ENCODE results near the gene TGM3.
"Not testable (repeated sequence)": the region's sequence is repeated elsewhere in the genome, so short reads cannot be mapped to it uniquely, and the experiment has no call there.

The TGM3 gene, protein sequence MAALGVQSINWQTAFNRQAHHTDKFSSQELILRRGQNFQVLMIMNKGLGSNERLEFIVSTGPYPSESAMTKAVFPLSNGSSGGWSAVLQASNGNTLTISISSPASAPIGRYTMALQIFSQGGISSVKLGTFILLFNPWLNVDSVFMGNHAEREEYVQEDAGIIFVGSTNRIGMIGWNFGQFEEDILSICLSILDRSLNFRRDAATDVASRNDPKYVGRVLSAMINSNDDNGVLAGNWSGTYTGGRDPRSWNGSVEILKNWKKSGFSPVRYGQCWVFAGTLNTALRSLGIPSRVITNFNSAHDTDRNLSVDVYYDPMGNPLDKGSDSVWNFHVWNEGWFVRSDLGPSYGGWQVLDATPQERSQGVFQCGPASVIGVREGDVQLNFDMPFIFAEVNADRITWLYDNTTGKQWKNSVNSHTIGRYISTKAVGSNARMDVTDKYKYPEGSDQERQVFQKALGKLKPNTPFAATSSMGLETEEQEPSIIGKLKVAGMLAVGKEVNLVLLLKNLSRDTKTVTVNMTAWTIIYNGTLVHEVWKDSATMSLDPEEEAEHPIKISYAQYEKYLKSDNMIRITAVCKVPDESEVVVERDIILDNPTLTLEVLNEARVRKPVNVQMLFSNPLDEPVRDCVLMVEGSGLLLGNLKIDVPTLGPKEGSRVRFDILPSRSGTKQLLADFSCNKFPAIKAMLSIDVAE

DNA sequence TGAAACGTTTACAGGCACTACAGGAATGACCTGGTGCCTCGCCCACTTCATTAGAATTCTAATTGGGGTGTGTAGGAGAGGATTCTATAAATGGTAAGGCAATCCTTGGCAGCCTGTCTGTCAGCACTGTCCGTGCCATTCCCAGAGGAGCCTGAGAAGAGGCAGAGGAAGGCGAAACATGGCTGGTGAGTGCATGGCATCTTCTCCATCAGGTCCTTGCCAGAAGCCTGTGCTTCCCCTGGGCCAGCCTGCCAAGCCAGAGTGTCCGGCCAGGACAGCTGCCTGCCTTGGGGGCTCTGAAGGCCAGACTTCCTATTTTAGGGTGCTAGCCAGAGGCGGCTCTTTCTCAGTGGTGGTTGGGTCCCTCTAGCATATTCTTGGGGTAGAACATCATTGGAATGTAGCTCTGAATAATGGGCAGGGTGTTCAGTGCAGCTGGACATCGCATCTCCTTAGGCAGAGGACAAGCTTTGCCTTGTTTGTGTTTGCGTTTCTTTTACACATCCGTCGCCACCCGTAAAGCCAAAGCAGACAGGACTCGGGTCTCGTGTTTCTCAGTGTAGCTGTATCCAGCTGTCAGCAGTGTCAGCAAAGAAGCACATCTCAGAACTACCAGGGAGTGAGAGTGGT lies at the start of gene TGM3:
Gene TGM3, plus strand, starts transcription at position 116 of the 630 bp plus-strand sequence. Its CDS starts 63 bp downstream, at position 179.
- DNase-seq (ENCODE audit: low spot score), result no peak

DNA sequence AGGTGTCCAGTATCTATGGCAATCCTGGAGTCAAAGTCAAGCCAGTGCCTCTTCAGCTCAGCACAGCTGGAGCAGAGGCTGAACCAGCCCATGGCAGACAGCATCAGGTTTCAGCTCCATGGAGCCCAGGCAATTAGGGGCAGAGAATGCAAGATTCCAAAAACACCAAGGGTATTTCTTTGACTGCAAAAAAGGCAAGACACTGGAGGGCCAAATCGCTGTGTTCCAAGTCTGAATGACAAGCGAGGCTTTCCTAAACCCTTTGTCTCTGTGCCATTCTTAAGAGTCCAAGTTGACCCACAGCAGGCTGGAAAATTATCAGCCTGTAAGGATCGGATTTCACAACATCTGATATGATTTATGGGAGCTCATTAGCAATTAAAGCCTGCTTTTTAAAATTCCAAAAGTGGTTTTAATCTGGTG lies 49.7 kb upstream of the TGM3 start:
- DNase-seq (ENCODE audit: low spot score), result no peak

DNA sequence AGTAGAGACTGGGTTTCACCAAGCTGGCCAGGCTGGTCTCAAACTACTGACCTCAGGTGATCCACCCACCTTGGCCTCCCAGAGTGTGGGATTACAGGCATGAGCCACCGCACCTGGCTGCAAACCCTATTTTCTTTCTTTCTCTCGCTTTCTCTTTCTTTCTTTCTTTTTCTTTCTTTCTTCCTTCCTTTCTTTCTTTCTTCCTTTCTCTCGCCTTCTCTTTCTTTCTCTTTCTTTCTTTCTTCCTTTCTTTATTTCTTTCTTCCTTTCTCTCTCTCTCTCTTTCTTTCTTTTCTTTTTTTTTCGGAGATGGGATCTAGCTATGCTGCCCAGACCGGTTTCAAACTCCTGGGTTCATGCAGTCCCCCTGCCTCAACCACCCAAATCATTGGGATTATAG lies 47.0 kb upstream of the TGM3 start:
- DNase-seq (ENCODE audit: low spot score), result no peak

DNA sequence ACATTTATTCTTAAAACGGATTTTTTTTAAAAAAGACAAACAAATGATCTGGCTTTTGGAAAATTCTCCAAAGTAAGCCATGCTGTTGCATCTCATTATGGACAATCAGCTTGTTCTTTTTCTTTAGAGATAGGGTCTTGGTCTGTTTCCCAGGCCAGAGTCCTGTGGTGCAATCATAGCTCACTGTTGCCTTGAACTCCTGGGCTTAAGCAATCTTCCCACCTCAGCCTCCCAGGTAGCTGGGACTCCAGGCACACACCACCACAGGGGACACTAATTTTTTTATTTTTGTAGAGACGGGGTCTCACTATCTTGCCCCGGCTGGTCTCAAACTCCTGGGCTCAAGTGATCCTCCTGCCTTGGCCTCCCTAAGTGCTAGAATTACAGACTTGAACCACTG lies 45.9 kb upstream of the TGM3 start:
- no peak for DNase-seq (ENCODE audit: low spot score)

DNA sequence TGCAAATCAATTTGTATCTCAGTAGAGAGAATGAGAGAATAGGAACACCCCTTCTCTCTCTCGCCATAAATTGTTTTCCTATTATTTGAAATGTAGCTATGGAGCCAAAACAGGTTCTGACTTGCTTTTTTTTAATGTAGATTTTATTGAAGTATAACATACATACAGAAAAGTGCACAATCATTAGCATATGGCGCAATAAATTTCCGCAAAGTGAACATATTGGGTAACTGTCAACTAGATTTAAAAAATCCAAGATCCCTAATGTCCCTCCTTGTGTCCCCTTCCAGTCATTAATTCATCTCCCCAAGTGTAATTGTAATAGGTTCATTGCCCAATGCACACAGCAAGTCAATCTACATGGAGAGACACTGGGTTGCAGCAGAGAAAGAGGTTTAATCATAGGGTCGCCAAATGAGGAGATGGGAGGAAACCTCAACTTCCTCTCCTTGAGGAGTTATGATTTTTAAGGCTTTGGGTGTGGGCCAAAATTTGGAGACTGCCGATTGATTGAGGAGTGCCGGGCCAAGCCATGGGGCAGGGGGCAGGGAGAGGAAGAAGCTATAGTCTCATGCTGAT lies 43.3 kb upstream of the TGM3 start:
- no peak for DNase-seq (ENCODE audit: low spot score)

DNA sequence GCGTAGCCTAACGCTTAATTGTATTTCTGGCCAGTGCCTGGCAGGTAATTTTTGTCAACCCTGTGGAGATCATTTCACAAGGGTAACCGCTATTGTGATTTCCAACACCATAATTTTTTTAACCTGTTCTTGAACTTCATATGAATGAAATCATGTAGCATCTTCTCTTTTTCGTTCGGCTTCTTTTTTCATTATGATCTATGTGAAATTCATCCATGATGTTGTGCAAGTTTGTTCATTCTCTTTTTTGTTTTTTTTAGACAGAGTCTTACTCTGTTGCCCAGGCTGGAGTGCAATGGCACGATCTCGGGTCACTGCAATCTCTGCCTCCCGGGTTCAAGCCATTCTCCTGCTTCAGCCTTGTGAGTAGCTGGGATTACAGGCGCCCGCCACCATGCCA lies 42.5 kb upstream of the TGM3 start:
- no peak for DNase-seq (ENCODE audit: low spot score)

DNA sequence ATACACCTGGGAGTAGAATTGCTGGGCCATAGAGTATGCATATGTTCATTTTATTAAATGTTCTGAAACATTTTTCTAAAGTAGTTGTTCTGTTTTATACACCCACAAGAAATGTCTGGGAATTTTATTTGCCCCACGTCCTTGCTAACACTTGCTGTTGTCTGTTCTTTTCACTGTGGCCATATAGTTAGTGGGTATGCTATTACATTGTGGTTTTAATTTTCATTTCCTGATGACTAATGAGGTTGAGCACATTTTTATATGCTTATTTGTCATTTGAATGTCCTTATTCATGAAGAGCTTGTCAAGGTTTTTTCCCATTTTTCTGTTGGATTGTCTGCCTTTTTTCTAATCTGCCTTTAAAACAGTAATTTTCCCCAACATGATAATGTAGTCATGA lies 41.5 kb upstream of the TGM3 start:
- no peak for DNase-seq (ENCODE audit: low spot score)

DNA sequence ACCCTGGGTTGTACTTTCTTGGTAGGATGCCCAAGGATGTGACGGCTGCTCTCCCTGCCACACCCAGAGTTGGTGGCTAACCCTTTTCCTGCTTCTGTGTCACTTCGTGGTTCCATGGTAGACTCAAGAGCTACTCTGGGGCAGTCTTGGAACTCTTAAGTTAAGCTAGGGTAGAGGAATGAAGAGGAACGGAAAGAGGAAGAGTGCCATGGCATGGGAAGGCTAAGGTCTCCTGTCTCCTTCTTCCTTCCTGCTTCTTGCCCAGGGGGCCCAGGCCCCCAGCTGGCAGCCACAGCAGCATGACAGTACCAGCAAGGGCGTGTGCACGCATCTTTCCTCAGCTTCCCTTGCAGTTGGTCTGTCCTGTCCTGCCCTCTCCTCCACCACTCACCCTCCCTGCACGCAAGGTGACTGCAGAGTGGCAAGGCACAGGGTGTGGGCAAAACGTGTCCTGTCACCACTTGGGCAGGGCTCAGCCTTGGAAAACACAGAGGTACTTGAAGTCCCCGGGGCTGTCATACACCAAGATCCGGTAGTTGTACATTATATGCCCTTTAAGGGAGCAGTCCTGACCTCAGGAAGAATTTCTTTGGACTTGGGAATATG lies 39.8 kb upstream of the TGM3 start:
- no peak for DNase-seq (ENCODE audit: low spot score)

DNA sequence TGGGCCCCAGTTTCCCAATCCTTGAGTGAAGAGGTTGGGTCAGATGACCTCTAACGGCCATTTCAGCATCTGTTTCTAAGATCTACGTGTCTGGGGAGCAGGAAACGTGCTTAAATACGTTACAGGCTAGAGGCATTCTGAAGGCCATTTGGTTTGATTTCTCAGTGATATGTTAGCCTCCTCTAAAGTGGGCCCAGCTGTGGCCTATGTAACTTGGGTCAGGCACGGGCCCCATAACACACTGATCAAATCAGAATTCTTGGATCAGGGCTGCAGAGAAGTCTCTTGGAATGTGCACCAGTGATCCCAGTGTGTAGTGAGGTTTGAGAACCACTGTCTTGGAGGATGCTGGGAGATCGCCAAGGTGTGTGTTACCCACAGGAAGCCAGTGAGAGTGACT lies 36.1 kb upstream of the TGM3 start:
- no peak for DNase-seq (ENCODE audit: low spot score)

DNA sequence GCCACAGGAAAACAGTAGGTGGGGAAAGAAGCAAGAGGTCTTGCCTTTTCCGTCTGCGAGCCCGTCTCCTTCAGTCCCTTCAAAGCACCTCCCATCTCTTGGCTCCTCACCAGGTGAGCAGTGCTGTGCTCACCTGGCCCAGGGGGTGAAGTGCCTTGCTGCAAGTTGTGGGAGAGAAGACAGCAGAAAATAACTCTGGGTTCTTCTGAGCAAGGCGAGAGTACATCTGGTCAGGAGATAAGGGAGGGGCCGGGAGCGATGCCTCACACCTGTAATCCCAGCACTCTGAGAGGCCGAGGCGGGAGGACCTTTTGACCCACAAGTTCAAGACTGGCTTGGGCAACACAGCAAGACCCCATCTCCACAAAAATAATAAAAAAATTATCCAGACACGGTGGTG lies 35.6 kb upstream of the TGM3 start:
- no peak for DNase-seq (ENCODE audit: low spot score)

DNA sequence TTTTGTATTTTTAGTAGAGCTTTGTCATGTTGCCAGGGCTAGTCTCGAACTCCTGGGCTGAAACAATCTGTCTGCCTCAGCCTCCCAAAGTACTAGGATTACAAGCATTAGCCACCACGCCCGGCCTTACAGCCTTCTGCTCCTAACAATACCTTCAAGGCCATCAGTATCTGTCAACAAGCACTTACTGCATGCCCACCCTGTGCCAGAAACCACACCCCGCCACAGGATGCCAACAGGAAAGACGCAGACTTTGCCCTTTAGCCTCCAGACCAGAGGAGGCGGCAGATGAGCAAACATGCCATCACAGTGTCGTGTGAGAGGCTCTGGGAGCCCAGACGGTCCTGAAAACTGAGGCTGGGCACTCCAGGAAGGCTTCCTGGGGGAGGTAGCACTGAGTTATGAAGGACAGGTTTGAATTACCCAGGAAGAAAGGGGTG lies 34.7 kb upstream of the TGM3 start:
- DNase-seq (ENCODE audit: low spot score), result no peak

DNA sequence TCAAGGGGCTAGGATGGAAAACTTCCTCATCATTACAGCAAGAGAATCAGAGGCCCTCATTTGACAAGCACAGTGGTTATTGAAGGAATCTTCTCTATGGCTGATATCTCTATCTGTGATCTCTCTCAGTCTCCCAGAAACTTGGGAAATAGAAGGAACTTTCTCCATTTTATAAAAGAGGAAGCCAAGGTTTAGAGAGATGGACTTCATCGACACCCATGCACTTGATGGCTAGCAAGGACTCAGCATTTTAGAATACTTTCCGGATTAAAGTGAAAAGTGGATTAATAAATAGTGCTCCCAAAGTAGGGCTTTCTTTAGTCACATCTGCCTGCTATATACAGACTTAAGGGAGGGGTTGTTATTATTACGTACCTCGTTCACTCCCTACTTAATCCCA lies 34.2 kb upstream of the TGM3 start:
- no peak for DNase-seq (ENCODE audit: low spot score)

DNA sequence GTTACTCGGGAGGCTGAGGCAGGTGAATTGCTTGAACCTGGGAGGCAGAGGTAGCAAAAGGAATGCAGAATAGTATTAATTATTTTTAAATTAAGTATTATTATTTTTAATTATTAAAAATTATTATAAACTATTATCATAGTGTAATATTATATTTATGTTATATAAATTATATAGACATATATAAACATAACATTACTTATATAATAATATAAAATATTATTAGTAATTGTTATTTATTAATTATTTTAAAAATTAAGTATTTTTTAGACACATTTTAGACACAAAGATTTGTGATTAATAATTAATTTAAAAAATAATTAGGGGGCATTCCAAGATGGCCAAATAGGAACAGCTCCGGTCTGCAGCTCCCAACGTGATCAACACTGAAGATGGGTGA lies 31.7 kb upstream of the TGM3 start:
- no peak for DNase-seq (ENCODE audit: low spot score)

DNA sequence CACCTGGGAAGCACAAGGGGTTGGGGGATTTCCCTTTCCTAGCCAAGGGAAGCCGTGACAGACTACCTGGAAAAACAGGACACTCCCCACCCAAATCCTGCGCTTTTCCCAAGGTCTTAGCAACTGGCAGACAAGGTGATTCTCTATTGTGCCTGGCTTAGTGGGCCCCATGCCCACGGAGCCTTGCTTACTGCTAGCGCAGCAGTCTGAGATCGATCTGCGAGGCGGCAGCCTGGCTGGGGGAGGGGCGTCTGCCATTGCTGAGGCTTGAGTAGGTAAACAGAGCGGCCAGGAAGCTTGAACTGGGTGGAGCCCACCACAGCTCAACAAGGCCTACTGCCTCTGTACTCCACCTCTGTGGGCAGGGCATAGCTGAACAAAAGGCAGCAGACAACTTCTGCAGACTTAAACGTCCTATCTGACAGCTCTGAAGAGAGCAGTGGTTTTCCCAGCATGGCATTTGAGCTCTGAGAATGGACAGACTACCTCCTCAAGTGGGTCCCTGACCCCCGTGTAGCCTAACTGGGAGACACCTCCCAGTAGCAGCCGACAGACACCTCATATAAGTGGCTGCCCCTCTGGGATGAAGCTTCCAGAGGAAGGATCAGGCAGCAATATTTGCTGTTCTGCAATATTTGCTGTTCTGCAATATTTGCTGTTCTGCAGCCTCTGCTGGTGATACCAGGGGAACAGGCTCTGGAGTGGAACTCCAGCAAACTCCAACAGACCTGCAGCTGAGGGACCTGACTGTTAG lies 31.0 kb upstream of the TGM3 start:
- DNase-seq (ENCODE audit: low spot score), result not testable (repeated sequence)

DNA sequence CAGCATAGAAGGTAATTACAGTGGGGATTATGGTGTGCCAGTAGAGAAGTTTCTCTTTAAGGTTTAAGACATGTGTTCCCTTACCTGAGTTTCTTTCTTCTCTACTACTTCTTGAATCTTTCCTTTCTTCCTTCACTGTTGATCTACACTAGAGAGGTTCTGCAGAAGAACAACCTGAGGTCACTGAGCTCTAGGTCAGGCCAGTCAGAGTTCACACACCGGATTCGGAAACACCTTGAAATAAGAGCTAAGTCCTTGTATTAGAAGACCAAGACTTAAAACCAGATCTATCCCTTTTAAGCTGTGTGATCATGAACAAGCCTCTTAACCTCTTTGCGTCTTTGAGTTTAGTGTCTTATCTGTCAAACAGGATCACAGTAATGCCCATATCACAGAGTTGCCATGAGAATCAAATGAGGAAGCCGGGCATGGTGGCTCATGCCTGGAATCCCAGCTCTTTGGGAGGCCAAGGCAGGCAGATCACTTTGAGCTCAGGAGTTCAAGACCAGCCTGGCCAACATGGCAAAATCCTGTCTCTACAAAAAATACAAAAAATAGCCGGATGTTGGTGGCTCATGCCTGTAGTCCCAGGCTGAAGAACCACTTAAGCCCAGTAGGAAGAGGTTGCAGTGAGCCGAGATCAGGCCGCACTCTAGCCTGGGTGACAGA lies 22.0 kb upstream of the TGM3 start:
- no peak for DNase-seq (ENCODE audit: low spot score)

DNA sequence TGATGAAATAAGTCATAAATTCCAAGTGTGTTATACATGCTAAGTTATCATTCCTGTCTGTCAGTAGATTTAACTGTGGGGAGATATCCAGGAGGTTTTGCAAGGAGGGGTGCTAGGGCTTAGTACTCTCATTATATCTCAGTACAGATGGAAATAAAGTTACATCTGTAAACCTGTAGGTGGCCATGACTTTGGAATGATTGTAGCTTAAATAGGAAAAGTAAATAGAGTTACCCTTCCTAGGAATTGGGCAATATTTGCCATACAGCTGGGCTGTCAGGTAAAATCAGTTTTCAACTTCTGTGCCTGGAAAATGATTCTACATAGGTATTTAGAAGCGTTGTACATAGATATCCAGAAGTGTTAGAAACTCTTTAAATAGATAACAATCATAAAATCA lies 19.8 kb upstream of the TGM3 start:
- DNase-seq (ENCODE audit: low spot score), result no peak

DNA sequence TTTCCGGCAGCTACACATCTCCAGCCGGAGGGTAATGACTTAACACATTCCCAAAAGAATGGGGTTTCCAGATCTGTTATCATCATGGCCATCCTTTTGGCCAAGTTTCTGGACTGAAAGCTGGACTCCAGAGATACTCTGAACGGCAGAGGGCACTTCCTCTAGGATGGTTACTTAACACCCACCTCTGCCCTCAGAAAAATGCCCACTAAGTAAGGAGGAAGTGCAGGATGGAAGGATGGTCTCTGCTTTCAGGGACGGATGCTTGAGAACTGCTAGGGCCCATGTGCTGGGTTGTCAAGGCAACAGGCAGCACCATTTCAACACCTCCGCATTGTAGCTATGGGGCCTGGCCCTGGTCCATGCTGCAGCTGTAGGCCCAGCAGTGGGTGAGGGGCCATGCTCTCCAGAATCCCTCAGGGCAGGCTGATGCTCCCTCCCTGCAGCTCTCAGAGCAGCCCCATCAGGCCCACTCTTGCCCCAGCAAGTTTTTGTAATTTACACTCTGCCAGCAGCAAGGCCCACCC lies 16.5 kb upstream of the TGM3 start:
- DNase-seq (ENCODE audit: low spot score), result no peak

DNA sequence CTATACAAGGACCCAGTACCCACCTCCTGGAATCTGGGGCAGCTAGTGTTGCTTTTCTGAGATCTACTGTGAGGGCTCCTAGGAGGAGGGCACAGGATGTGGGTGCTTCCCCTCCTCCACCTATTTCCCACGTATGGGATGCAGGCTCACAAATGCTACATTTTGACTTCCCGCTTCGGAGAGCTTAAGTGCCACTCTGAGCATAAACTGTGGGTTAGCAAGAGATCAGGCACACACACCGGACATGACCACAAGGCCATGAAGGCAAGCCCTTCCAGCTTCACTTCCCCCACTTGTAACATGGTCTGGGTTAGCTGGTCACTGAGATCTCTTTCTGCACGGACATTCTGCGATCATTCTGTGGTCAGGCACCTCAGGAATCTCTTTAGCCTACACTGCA lies 15.7 kb upstream of the TGM3 start:
- no peak for DNase-seq (ENCODE audit: low spot score)

DNA sequence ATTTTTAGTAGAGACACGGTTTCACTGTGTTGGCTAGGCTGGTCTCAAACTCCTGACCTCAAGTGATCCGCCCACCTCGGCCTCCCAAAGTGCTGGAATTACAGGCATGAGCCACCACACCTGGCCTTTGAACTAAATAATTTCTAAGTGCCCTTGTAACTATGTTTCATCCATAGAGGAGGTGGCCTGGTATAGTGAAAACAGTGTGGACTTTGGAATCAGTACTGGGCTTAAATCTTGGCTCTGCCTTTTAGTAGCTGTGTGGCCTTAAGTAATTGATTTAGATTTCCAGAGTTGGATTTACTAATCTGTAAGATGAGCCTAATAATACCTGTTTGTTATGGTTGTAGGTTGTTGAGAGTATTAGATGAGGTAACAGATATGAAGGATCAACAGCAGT lies 14.2 kb upstream of the TGM3 start:
- no peak for DNase-seq (ENCODE audit: low spot score)

DNA sequence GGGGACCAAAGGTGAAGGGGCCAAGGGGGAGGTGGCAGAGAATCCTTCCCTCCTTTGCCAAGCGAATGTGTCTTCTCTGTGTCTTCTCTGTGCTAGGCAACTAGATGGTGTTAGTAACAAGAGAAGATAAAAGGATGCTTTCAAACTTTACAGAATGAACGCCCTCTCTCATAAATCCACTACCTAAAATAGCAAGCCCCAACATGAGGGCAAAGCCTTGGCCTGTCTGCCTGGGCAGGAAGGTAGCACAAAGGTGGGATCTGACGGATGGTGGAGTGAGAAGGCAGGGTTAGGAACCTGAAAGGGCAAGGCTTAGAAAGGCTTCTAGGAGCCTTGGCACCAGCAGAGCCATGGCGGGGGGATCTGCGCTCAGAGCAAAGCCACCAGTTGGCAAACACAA lies 13.6 kb upstream of the TGM3 start:
- DNase-seq (ENCODE audit: low spot score), result no peak
